22Rv1 (cell line): ENCODE measurements around the gene ARF1.

Source experiments
- CTCF ChIP-seq: fragments of 450-650 bp; IDR thresholded peaks from 2 replicates; pipeline ENCODE4 v1.5.1; 2017; ENCODE audit warnings: mild to moderate bottlenecking
- ZFX ChIP-seq: fragments of 450-650 bp; IDR thresholded peaks from 2 replicates; pipeline ENCODE4 v1.6.1; 2017; ENCODE audit warnings: antibody characterized with exemption, borderline replicate concordance

GRCh38 chr1:228062812-228063211 lies 19.7 kb upstream of the ARF1 start:
- TF ChIP-seq CTCF (no peak; the same call in 1 of the 2 replicates), ZFX (no peak)
